Stimulated activated memory B cell treated with anti-CD40 and anti-IgM and Interleukin-4, amounts not matched to agents 10 μg/mL and 1 μg/mL and 100 μg/mL, for 72 hours (primary cell): ENCODE data around the gene FBXO33.

Experiments used
- ATAC-seq: fragments of 150-1000 bp; cut with Tn5 transposase; 2 replicates; pipeline ENCODE4 v1.10.0; 2021
- H3K27ac Mint-ChIP-seq: one replicate; pipeline ENCODE4 v1.8.0; 2022; ENCODE audit warnings: mild to moderate bottlenecking, mixed read lengths
- H3K27me3 Mint-ChIP-seq: one replicate; pipeline ENCODE4 v1.8.0; 2022; ENCODE audit warnings: mixed read lengths
- H3K36me3 Mint-ChIP-seq: one replicate; pipeline ENCODE4 v1.8.0; 2022; ENCODE audit warnings: mixed read lengths
- H3K4me1 Mint-ChIP-seq: one replicate; pipeline ENCODE4 v1.8.0; 2022; ENCODE audit warnings: mixed read lengths
- H3K4me3 Mint-ChIP-seq: one replicate; pipeline ENCODE4 v1.8.0; 2022; ENCODE audit warnings: mild to moderate bottlenecking, moderate library complexity, mixed read lengths
- H3K9me3 Mint-ChIP-seq: one replicate; pipeline ENCODE4 v1.8.0; 2022; ENCODE audit warnings: mixed read lengths

FBXO33 gene

DNA sequence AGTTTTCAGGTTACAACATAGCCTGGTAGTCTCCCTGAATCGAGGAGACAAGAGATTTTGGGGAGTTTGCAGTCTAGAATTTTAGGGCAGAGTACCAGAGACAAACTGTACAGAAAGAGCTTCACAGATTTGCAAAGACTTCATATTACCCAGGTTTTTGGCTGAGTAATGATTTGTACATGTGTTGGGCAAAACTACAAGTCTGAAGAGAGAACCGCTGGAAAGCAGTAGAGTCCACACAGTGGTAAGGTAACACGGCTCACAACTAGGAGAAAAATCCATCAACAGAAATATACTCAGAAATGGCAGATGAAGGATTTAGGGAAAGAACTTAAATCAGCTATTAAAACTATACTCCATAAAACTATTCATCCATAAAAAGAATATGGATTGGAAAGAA lies 25.7 kb downstream of the FBXO33 start:
- ATAC-seq: no peak
- H3K4me3 Mint-ChIP-seq: no peak overlapping the region
- no peak overlapping the region for H3K27ac Mint-ChIP-seq

DNA sequence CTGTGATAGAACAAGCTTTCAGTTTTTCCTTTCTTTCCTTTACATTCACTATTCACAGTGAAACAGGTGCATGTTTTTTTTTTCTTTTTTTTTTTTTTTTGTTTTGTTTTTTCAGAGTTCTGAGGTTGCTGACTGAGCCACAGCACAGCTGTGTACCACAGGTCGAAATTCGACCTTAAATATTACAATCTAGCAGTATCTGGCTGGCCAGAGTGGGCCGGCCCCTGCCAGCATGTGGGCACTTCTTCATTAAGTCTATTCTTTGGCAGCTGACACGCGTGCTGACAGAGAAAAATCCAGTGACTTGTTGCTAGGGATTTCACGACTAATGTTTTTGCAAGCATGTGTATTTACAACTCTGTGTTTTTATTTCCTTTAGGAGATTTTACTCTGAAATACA lies 33.9 kb downstream of the FBXO33 start:
- Mint-ChIP-seq H3K4me1 (no peaks in the 10 kb centered on the region), H3K9me3 (no peaks in the 10 kb centered on the region), H3K4me3 (no peak overlapping the region), H3K27me3 (no peaks in the 10 kb centered on the region), H3K36me3 (peaks cover 18% of the 10 kb centered on the region), H3K27ac (no peak overlapping the region)
- no peak for ATAC-seq

More for the DNA sequence above, 25.7 kb downstream of the FBXO33 start:
- Mint-ChIP-seq H3K27me3 (no peaks in the 10 kb centered on the region), H3K4me1 (peaks cover 21% of the 10 kb centered on the region), H3K9me3 (peaks cover 10% of the 10 kb centered on the region), H3K36me3 (peaks cover 27% of the 10 kb centered on the region)

DNA sequence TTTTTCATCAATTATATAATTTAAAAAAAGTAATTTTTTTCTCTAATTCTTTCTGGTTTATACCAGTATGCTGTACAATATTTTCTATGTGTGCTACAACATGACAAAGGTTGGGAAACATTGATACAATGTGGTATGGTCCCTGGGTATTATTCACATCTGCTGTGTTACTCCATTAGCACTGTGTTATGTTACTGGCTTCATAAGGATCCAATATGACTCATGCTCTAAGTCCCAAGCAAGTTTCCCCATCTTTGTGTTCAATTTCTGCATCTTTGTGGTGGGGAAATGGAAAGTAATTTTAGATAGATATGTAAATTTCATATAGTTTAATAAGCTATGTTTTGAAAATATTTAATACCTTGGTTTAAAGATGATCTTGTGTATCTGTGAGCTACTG lies 35.8 kb downstream of the FBXO33 start:
- no peaks in the 10 kb centered on the region for H3K27me3 Mint-ChIP-seq
- no peaks in the 10 kb centered on the region for H3K4me1 Mint-ChIP-seq
- no peak for ATAC-seq

DNA sequence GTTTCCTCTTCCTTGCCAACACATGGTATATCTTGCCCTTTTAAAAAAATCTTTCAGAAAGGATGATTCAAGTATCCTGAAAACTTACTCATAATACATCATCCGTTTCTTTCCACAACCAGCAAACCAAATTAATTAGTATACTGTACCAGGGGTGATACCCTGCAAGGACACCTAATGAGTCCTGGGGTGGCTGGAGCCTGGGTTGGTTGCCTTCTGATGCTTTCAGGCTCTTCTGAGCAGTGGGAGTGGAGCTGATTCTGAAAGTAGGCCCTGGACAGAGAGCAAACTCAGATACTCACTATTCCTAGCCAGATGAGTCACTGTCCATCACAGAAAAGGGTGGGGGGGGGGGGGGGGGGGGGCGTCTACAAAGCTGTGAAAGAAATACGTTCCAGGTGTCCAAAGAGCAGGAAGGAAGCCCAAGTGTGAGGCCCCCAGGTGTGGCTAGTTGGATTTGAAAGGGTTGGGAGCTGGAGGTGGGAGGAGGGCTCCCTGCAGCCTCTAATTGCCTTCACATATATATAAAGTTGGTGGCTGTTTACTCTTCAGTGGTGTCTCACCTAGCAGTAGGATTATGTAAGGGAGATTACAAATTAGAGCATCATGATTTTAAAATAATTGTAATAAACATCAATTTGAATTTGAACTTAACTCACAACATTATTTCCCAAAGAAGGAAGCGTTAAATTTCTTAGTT lies 36.5 kb downstream of the FBXO33 start:
- no peak for ATAC-seq
- Mint-ChIP-seq H3K9me3 (no peaks in the 10 kb centered on the region), H3K27me3 (no peaks in the 10 kb centered on the region), H3K4me3 (no peak overlapping the region), H3K4me1 (no peaks in the 10 kb centered on the region), H3K27ac (no peak overlapping the region), H3K36me3 (peaks cover 18% of the 10 kb centered on the region)

More for the DNA sequence above, 35.8 kb downstream of the FBXO33 start:
- no peak overlapping the region for H3K4me3 Mint-ChIP-seq
- no peak overlapping the region for H3K27ac Mint-ChIP-seq
- no peaks in the 10 kb centered on the region for H3K9me3 Mint-ChIP-seq
- H3K36me3 Mint-ChIP-seq: peaks cover 18% of the 10 kb centered on the region

DNA sequence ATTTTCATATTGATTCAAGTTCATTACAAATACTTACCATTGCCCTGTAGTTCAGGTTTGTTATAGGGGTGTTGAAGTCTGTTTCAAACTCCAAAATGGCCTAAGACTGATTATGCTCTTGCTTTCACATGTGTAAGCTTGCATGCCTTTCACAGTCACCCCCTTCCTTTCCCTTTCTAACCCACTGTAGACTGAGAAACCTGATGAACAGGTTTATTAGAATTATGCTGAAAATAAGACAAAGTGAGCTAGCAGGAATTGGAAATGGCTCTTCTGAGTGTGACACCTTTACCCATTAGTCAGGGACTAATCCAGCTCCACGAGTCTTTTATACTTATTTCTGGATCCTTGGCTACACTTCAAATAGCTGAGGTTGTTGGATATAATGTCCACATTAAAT lies 38.9 kb downstream of the FBXO33 start:
- Mint-ChIP-seq H3K4me1 (no peaks in the 10 kb centered on the region), H3K27ac (no peak overlapping the region), H3K9me3 (no peaks in the 10 kb centered on the region), H3K27me3 (no peaks in the 10 kb centered on the region), H3K36me3 (peaks cover 27% of the 10 kb centered on the region), H3K4me3 (no peak overlapping the region)
- no peak for ATAC-seq

DNA sequence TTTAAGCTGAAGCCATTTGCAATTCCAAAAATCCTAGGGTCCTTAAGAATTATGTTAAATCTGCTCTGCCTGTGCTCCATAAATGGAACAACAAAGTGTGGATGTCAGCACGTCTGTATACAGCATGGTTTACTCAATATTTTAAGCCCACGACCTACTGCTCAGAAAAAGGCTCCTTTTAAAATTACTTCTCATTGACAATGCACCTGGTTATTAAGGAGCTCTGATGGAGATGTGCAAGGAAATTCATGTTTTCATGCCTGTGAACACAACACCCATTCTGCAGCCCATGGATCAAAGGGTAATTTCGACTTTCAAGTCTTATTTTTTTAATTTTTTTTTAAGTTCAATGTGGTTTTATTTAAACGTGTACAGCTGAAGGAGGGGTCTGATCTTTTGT lies 48.1 kb downstream of the FBXO33 start:
- H3K27ac Mint-ChIP-seq: no peak overlapping the region
- H3K27me3 Mint-ChIP-seq: no peaks in the 10 kb centered on the region
- no peak overlapping the region for H3K4me3 Mint-ChIP-seq
- peaks cover 27% of the 10 kb centered on the region for H3K36me3 Mint-ChIP-seq
- H3K4me1 Mint-ChIP-seq: no peaks in the 10 kb centered on the region
- no peak for ATAC-seq
- H3K9me3 Mint-ChIP-seq: peaks cover 3% of the 10 kb centered on the region

DNA sequence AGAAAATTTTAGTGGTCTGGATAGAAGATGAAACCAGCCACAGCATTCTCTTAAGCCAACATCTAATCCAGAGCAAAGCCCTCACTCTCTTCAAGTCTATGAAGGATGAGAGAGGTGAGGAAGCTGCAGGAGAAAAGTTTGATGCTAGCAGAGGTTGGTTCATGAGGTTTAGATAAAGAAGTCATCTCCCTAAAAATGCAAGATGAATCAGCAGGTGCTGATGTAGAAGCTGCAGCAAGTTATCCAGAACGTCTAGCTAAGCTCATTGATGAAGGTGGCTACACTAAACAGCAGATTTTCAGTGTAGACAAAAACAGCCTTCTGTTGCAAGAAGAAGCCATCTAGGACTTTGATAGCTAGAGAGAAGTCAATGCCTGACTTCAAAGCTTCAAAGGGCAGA lies 48.5 kb downstream of the FBXO33 start:
- Mint-ChIP-seq H3K36me3 (peaks cover 23% of the 10 kb centered on the region), H3K4me1 (no peaks in the 10 kb centered on the region), H3K4me3 (no peak overlapping the region), H3K27ac (no peak overlapping the region), H3K27me3 (no peaks in the 10 kb centered on the region), H3K9me3 (peaks cover 3% of the 10 kb centered on the region)
- no peak for ATAC-seq

DNA sequence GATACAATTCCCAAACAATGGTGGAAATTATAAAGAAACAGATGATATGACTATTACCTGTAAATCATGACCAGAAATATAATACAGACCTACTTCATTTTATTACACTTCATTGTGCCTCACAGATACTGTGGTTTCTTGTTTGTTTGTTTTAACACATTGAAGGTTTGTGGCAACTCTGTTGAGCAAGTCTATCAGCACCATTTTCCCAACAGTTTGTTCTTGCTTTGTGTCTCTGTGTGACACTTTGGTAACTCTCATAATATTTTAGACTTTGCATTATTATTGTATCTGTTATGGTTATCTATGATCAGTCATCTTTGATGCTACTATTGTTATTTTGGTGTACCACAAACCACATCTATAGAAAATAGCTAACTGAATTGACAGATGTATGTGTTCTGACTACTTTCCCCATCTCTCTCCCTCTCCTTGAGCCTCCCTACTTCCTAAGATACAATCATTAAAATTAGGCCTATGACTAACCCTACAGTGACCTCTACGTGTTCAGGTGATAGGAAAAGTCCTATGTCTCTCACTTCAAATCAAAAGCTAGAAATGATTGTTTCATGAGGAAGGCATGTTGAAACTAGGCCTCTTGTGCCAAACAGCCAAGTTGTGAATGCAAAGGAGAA lies 49.1 kb downstream of the FBXO33 start:
- Mint-ChIP-seq H3K27ac (no peak overlapping the region), H3K36me3 (peaks cover 19% of the 10 kb centered on the region)

DNA sequence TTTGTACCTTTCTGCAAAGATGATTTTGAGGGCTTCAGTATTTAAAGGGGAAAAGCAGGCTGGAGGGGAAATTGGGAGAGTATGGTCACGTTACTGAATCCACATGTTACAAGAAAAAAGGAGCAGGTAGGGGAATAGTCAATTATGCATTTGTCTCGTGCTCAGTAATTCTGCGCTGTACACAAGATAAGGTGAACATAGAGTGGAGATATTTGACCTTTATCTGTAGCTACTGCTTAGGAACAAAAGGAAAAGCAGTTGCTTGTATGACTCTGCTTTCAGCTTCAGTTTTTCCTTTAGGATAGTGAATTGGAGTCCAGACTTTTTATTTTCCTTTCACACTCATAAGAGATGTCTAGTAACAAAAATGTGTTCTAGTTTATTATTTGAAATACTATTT lies 49.8 kb downstream of the FBXO33 start:
- H3K27me3 Mint-ChIP-seq: no peaks in the 10 kb centered on the region
- H3K9me3 Mint-ChIP-seq: peaks cover 3% of the 10 kb centered on the region
- peaks cover 19% of the 10 kb centered on the region for H3K36me3 Mint-ChIP-seq
- ATAC-seq: no peak
- no peak overlapping the region for H3K4me3 Mint-ChIP-seq
- H3K4me1 Mint-ChIP-seq: no peaks in the 10 kb centered on the region
- H3K27ac Mint-ChIP-seq: no peak overlapping the region

More for the DNA sequence above, 49.1 kb downstream of the FBXO33 start:
- ATAC-seq: no peak
- no peaks in the 10 kb centered on the region for H3K4me1 Mint-ChIP-seq
- no peak overlapping the region for H3K4me3 Mint-ChIP-seq
- peaks cover 3% of the 10 kb centered on the region for H3K9me3 Mint-ChIP-seq
- no peaks in the 10 kb centered on the region for H3K27me3 Mint-ChIP-seq

DNA sequence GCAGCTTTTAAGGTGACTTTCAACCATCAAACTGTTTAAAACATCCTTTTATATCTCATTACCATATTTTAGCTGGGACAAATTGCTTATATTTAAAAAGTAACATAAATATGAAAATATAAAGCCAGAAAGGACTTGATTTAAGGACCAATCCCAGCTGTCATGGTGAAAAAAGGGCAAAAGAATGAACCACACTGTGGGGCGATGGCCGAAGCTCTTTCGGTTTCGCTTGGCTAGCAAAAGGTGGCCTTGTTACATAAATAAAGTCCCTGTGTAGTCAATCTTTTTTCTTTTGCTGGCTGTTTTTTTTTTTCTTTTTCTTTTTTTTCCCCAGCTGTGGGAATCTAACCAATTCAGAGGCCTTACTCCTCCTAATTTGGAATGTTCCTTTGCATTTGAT lies 50.9 kb downstream of the FBXO33 start:
- Mint-ChIP-seq H3K9me3 (no peaks in the 10 kb centered on the region), H3K27ac (no peak overlapping the region), H3K4me1 (peaks cover 7% of the 10 kb centered on the region), H3K27me3 (no peaks in the 10 kb centered on the region), H3K36me3 (peaks cover 14% of the 10 kb centered on the region), H3K4me3 (no peak overlapping the region)
- no peak for ATAC-seq

DNA sequence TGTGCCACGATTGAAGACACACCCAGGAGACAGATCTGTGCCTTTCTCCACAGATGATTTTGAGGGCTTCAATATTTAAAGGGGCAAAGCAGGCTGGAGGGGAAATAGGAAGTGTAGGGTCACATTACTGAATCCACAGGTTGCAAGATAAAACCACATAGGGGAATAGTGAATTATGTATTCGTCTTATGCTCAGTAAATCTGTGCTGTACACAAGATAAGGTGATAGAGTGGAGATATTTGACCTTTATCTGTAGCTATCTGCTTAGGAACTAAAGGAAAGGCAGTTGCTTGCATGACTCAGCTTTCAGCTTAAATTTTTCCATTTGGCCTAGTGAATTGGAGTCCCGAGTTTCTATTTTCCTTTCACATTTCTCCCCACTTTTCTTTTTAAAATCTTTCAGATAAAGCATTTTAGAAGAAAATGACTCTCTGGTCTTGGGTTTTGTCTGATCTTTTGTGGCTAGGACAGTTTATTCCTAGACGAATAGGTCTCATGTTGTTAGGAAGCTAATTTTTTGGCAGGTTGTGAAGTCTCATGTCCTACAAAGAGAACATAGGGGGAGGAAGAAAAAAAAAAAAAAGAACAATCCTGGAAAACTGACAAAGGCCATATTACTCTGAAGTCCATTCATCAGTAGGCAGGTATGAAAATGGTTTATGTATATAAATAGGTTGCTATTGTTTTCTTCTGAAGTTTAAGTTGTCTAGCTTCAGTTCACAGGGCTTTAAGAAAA lies 55.4 kb downstream of the FBXO33 start:
- H3K9me3 Mint-ChIP-seq: no peaks in the 10 kb centered on the region
- no peak overlapping the region for H3K4me3 Mint-ChIP-seq
- no peak for ATAC-seq
- H3K27ac Mint-ChIP-seq: no peak overlapping the region
- H3K27me3 Mint-ChIP-seq: no peaks in the 10 kb centered on the region
- peaks cover 7% of the 10 kb centered on the region for H3K4me1 Mint-ChIP-seq
- H3K36me3 Mint-ChIP-seq: peaks cover 21% of the 10 kb centered on the region

DNA sequence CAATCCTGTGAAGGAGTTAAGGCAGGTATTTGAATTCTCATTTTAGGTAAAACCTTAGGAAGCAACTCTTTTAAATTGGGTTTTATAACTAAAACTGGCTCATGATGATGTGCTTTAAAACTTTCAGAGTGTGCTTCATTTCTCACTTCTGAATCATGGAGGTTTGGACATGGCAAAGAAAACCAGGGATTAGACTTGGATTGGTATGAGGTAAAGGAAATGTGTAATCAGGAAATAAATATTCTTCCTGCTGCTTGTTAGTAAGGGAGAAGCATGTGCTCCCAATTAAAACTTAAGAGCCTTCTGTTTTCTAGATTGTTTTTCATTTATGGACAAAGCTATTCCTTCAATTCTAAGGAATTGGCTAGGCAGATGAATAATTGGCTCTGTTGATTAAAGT lies 57.4 kb downstream of the FBXO33 start:
- Mint-ChIP-seq H3K4me1 (peaks cover 7% of the 10 kb centered on the region), H3K27me3 (no peaks in the 10 kb centered on the region), H3K4me3 (no peak overlapping the region), H3K9me3 (no peaks in the 10 kb centered on the region), H3K27ac (no peak overlapping the region), H3K36me3 (peaks cover 33% of the 10 kb centered on the region)
- no peak for ATAC-seq

DNA sequence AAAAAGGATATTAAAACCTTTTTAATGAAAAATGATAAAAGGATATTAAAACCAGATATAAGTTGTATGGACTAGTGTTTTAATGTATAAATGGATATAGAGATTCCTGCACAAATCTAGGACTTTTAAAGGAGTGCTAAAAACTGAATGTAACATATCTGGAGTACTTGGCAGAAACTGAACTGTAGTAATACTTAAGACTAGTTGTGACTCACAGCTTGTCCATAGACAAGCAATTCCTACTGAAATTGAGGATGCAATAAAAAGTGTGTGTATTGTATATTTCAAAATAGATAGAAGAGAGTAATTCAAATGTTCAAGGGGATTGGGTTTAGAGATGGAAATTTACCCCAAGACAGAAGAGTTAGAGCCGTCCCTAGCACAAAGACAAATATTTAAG lies 59.6 kb downstream of the FBXO33 start:
- ATAC-seq: no peak
- Mint-ChIP-seq H3K9me3 (no peaks in the 10 kb centered on the region), H3K4me3 (no peak overlapping the region), H3K36me3 (peaks cover 39% of the 10 kb centered on the region), H3K27me3 (no peaks in the 10 kb centered on the region), H3K27ac (no peak overlapping the region), H3K4me1 (peaks cover 7% of the 10 kb centered on the region)

DNA sequence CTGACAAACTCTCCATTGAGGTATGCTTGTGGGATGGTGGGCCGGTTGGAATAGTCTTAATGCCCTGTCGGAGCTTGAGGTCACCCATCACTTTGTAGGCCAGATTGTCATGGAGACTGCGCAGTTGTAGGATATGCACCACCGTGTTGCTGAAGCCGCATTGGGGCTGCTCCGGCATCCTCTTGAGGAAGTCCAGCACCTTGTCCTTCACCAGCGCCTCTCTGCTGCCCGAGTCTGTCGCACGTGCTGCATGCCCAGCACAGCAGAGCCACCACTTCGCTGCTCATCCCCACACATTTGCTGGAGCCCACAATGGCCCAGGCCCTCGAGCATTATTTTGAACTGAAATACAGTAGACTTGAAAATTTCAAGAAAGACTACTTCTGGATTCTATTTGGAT lies 61.8 kb downstream of the FBXO33 start:
- peaks cover 4% of the 10 kb centered on the region for H3K9me3 Mint-ChIP-seq
- no peak for ATAC-seq
- no peak overlapping the region for H3K27ac Mint-ChIP-seq
- peaks cover 48% of the 10 kb centered on the region for H3K36me3 Mint-ChIP-seq
- H3K4me3 Mint-ChIP-seq: no peak overlapping the region
- H3K27me3 Mint-ChIP-seq: no peaks in the 10 kb centered on the region
- no peaks in the 10 kb centered on the region for H3K4me1 Mint-ChIP-seq

DNA sequence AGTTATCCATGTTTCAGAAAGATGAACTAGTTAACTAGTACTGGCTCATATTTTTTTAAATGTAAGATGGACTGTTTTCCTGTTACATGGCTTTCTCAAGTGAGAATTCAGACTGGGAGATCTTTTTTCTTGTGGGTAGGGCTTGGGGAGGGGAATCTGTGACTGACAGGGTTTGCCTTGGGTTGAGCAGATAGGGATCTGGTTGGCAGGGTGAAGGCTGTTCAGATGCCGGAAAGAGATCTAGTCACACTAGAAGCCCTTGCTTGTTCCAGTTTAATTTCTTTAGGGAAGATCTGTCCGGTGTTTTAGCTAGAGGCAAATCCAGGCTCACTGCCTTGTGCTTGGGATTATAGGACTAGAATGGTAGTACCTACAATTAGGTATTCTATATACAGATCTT lies 63.2 kb downstream of the FBXO33 start:
- Mint-ChIP-seq H3K27ac (no peak overlapping the region), H3K27me3 (no peaks in the 10 kb centered on the region)

More for the DNA sequence above, 63.2 kb downstream of the FBXO33 start:
- Mint-ChIP-seq H3K4me1 (no peaks in the 10 kb centered on the region), H3K36me3 (peaks cover 60% of the 10 kb centered on the region), H3K9me3 (peaks cover 12% of the 10 kb centered on the region), H3K4me3 (no peak overlapping the region)
- ATAC-seq: no peak
